SK-N-SH treated with all-trans-retinoic acid at 6 μM for 48 hours (cell line): ENCODE data around the gene DHRS12.

Experiments
- ATAC-seq: fragments of 200-7000 bp; cut with Tn5 transposase; 3 replicates; pipeline ENCODE4 v1.9.1; 2020; ENCODE audit warnings: mild to moderate bottlenecking, moderate library complexity
- BACH2 ChIP-seq: fragments of 250-450 bp; sonication (Bioruptor Pico); IDR thresholded peaks from 2 replicates; pipeline ENCODE4 v1.9.0; 2021; ENCODE audit warnings: mild to moderate bottlenecking, borderline replicate concordance
- CSDC2 ChIP-seq: fragments of 250-450 bp; sonication (Bioruptor Pico); IDR thresholded peaks from 2 replicates; pipeline ENCODE4 v1.5.0; 2020; ENCODE audit warnings: mild to moderate bottlenecking, moderate library complexity
- ESRRG ChIP-seq: fragments of 250-450 bp; sonication (Bioruptor Pico); IDR thresholded peaks from 2 replicates; pipeline ENCODE4 v1.6.1; 2021; ENCODE audit warnings: mild to moderate bottlenecking
- GLIS3 ChIP-seq: fragments of 250-450 bp; sonication (Bioruptor Pico); IDR thresholded peaks from 2 replicates; pipeline ENCODE4 v1.5.0; 2020; ENCODE audit warnings: mild to moderate bottlenecking, moderate library complexity
- ISL1 ChIP-seq: fragments of 250-450 bp; sonication (Bioruptor Pico); IDR thresholded peaks from 2 replicates; pipeline ENCODE4 v2.1.2; 2022; ENCODE audit warnings: mild to moderate bottlenecking, moderate library complexity
- OSR1 ChIP-seq: fragments of 250-450 bp; sonication (Bioruptor Pico); IDR thresholded peaks from 2 replicates; pipeline ENCODE4 v1.8.0; 2022; ENCODE audit warnings: moderate library complexity, mild to moderate bottlenecking, inconsistent platforms
- PPARA ChIP-seq: fragments of 250-450 bp; sonication (Bioruptor Pico); IDR thresholded peaks from 2 replicates; pipeline ENCODE4 v1.5.0; 2020; ENCODE audit warnings: mild to moderate bottlenecking, borderline replicate concordance
- RARB ChIP-seq: fragments of 250-450 bp; sonication (Bioruptor Pico); IDR thresholded peaks from 2 replicates; pipeline ENCODE4 v1.8.0; 2021; ENCODE audit warnings: mild to moderate bottlenecking, moderate library complexity
- TCF4 ChIP-seq: fragments of 250-450 bp; sonication (Bioruptor Pico); IDR thresholded peaks from 2 replicates; pipeline ENCODE4 v1.8.0; 2021; ENCODE audit warnings: mild to moderate bottlenecking, moderate library complexity, borderline replicate concordance
- TOX ChIP-seq: fragments of 250-450 bp; sonication (Bioruptor Pico); IDR thresholded peaks from 2 replicates; pipeline ENCODE4 v1.8.0; 2021; ENCODE audit warnings: mild to moderate bottlenecking, moderate library complexity, borderline replicate concordance
- ZC3H10 ChIP-seq: fragments of 250-450 bp; sonication (Bioruptor Pico); IDR thresholded peaks from 2 replicates; pipeline ENCODE4 v1.5.1; 2021; ENCODE audit warnings: mild to moderate bottlenecking, moderate library complexity
- ZFP30 ChIP-seq: fragments of 450-650 bp; formaldehyde crosslinking; IDR thresholded peaks from 2 replicates; pipeline ENCODE4 v1.5.0; 2022; ENCODE audit warnings: mild to moderate bottlenecking, moderate library complexity
- ZNF70 ChIP-seq: fragments of 450-650 bp; formaldehyde crosslinking; IDR thresholded peaks from 2 replicates; pipeline ENCODE4 v1.5.0; 2020; ENCODE audit warnings: mild to moderate bottlenecking, moderate library complexity
- TF ChIP-seq, protein P1 (sequence below): fragments of 250-450 bp; sonication (Bioruptor Pico); IDR thresholded peaks from 2 replicates; pipeline ENCODE4 v1.5.1; 2021; ENCODE audit warnings: mild to moderate bottlenecking, moderate library complexity
- TF ChIP-seq, protein P2 (sequence below): fragments of 250-450 bp; sonication (Bioruptor Pico); IDR thresholded peaks from 2 replicates; pipeline ENCODE4 v1.8.0; 2020; ENCODE audit warnings: mild to moderate bottlenecking, moderate library complexity, borderline replicate concordance
- TF ChIP-seq, protein P3 (sequence below): fragments of 250-450 bp; sonication (Bioruptor Pico); IDR thresholded peaks from 2 replicates; pipeline ENCODE4 v1.8.0; 2021; ENCODE audit warnings: low read depth, mild to moderate bottlenecking, moderate library complexity, borderline replicate concordance
- TF ChIP-seq, protein P4 (sequence below): fragments of 250-450 bp; sonication (Bioruptor Pico); IDR thresholded peaks from 2 replicates; pipeline ENCODE4 v1.5.0; 2020; ENCODE audit warnings: mild to moderate bottlenecking, moderate library complexity
- TF ChIP-seq, protein P5 (sequence below): fragments of 250-450 bp; sonication (Bioruptor Pico); IDR thresholded peaks from 2 replicates; pipeline ENCODE4 v1.5.1; 2020; ENCODE audit warnings: low read depth, mild to moderate bottlenecking, moderate library complexity

The DHRS12 gene

DNA sequence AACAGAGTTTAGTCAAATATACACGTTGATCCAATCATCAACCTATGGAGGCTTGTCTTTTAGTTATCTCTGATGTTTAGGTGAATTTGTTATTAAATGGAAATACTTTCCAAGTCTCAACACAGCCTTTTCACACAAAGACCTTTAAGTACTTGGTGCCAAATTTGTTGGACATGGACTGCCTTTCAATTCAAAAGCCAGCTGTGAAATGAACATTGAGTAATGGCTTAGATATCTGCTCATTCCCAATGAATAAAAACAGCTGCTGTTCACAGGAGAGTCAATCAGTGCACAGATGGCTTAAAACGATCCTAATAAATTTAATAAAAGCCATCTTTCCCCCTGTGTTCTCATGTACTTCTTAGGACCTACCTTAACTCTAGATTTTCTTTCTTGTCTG, 19.9 kb upstream of the DHRS12 start:
- TF ChIP-seq RARB (CRISPR knock-in tag) (no peak), GLIS3 (CRISPR knock-in tag) (no peak), OSR1 (no peak), ZC3H10 (no peak), TOX (CRISPR knock-in tag) (no peak), ESRRG (CRISPR knock-in tag) (no peak), BACH2 (no peak), PPARA (no peak), ZNF70 (no peak)
- TF ChIP-seq, protein P1, sequence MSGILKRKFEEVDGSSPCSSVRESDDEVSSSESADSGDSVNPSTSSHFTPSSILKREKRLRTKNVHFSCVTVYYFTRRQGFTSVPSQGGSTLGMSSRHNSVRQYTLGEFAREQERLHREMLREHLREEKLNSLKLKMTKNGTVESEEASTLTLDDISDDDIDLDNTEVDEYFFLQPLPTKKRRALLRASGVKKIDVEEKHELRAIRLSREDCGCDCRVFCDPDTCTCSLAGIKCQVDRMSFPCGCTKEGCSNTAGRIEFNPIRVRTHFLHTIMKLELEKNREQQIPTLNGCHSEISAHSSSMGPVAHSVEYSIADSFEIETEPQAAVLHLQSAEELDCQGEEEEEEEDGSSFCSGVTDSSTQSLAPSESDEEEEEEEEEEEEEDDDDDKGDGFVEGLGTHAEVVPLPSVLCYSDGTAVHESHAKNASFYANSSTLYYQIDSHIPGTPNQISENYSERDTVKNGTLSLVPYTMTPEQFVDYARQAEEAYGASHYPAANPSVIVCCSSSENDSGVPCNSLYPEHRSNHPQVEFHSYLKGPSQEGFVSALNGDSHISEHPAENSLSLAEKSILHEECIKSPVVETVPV: no peak
- TF ChIP-seq, protein P2, sequence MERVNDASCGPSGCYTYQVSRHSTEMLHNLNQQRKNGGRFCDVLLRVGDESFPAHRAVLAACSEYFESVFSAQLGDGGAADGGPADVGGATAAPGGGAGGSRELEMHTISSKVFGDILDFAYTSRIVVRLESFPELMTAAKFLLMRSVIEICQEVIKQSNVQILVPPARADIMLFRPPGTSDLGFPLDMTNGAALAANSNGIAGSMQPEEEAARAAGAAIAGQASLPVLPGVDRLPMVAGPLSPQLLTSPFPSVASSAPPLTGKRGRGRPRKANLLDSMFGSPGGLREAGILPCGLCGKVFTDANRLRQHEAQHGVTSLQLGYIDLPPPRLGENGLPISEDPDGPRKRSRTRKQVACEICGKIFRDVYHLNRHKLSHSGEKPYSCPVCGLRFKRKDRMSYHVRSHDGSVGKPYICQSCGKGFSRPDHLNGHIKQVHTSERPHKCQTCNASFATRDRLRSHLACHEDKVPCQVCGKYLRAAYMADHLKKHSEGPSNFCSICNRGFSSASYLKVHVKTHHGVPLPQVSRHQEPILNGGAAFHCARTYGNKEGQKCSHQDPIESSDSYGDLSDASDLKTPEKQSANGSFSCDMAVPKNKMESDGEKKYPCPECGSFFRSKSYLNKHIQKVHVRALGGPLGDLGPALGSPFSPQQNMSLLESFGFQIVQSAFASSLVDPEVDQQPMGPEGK (CRISPR knock-in tag): no peak
- TF ChIP-seq, protein P3, sequence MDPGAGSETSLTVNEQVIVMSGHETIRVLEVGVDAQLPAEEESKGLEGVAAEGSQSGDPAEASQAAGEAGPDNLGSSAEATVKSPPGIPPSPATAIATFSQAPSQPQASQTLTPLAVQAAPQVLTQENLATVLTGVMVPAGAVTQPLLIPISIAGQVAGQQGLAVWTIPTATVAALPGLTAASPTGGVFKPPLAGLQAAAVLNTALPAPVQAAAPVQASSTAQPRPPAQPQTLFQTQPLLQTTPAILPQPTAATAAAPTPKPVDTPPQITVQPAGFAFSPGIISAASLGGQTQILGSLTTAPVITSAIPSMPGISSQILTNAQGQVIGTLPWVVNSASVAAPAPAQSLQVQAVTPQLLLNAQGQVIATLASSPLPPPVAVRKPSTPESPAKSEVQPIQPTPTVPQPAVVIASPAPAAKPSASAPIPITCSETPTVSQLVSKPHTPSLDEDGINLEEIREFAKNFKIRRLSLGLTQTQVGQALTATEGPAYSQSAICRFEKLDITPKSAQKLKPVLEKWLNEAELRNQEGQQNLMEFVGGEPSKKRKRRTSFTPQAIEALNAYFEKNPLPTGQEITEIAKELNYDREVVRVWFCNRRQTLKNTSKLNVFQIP (CRISPR knock-in tag): no peak
- no peak for ATAC-seq

DNA sequence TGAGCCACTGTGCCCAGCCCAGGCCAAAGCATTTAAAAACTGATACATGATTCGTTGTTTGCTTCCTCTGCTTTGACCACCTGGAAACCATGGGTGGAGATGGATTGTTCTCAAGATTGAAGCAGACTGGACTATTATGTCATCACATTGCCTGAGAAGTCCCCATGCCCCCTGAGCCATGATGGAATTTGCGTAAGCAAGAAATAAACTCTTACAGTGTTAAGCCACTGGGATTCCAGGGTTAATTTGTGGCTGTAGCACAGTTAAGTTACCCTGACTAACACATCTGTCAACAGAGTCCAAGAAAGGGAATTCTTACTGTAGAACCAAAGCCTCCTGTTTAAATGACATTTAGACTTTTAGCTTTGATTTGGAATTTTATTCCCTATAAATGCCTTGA, 19.4 kb upstream of the DHRS12 start:
- no peak for ATAC-seq
- TF ChIP-seq TCF4 (CRISPR knock-in tag) (no peak), ZFP30 (no peak), CSDC2 (CRISPR knock-in tag) (no peak), ZC3H10 (no peak), TOX (CRISPR knock-in tag) (no peak)
- TF ChIP-seq, protein P1: no peak
- TF ChIP-seq, protein P4, sequence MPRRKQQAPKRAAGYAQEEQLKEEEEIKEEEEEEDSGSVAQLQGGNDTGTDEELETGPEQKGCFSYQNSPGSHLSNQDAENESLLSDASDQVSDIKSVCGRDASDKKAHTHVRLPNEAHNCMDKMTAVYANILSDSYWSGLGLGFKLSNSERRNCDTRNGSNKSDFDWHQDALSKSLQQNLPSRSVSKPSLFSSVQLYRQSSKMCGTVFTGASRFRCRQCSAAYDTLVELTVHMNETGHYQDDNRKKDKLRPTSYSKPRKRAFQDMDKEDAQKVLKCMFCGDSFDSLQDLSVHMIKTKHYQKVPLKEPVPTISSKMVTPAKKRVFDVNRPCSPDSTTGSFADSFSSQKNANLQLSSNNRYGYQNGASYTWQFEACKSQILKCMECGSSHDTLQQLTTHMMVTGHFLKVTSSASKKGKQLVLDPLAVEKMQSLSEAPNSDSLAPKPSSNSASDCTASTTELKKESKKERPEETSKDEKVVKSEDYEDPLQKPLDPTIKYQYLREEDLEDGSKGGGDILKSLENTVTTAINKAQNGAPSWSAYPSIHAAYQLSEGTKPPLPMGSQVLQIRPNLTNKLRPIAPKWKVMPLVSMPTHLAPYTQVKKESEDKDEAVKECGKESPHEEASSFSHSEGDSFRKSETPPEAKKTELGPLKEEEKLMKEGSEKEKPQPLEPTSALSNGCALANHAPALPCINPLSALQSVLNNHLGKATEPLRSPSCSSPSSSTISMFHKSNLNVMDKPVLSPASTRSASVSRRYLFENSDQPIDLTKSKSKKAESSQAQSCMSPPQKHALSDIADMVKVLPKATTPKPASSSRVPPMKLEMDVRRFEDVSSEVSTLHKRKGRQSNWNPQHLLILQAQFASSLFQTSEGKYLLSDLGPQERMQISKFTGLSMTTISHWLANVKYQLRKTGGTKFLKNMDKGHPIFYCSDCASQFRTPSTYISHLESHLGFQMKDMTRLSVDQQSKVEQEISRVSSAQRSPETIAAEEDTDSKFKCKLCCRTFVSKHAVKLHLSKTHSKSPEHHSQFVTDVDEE: no peak

DNA sequence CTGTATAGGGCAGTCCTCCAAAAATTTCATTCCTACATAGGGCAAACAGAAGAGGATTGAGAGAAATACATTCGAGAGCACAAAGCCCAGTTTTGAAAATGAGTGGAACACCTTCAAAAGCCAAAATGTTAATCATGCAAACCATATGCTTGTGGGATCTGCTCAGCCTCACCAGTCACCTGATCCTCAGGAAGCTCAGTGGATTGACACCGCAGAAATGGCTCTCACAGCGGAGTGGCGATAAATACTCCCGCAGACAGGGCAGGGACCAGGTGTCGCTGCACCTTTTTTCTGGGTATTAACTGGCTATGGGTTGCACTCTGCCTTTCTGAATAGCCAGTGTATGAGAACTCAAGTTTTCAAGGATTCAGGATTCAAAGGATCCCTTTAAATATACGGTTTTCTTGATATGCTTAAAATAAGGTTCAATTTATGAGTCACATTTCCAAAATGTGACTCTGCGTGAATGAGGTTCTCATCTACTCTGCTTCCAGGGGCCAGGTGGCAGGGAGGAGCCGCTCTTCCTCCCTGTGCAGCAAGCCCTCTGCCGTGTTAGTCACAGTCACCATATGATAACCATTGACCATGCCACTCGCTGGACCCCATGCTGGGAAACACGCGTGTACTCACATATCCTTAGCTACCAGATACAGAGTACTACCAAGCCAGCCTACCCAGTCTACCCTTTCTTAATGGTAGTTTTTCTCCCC, 18.3 kb upstream of the DHRS12 start:
- TF ChIP-seq TOX (CRISPR knock-in tag): no peak
- no peak for TF ChIP-seq ISL1
- no peak for TF ChIP-seq CSDC2 (CRISPR knock-in tag)
- no peak for ATAC-seq

DNA sequence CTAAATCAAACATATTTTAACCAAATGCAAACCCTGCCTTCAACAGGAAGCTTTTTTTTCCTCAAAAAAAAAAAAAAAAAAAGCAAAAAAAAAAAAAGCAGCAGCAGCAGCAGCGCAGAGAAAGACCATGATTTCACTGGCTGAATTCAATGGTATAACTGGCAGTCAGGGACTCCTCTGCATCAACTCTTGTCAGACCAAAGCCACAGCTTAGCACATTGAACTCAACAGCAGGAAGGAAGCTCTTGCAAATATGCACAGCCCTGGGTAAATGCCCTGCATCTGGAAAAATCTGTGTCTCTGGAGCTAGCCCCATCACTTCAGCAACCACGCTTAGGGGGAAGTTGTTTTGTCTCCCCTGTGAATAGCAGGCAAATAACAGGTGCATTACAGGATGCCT, 17.6 kb upstream of the DHRS12 start:
- ATAC-seq: no peak
- no peak for TF ChIP-seq ZNF70
- TF ChIP-seq, protein P1: no peak
- no peak for TF ChIP-seq PPARA
- TF ChIP-seq, protein P3 (CRISPR knock-in tag): no peak
- TF ChIP-seq, protein P4: no peak
- TF ChIP-seq, protein P5, sequence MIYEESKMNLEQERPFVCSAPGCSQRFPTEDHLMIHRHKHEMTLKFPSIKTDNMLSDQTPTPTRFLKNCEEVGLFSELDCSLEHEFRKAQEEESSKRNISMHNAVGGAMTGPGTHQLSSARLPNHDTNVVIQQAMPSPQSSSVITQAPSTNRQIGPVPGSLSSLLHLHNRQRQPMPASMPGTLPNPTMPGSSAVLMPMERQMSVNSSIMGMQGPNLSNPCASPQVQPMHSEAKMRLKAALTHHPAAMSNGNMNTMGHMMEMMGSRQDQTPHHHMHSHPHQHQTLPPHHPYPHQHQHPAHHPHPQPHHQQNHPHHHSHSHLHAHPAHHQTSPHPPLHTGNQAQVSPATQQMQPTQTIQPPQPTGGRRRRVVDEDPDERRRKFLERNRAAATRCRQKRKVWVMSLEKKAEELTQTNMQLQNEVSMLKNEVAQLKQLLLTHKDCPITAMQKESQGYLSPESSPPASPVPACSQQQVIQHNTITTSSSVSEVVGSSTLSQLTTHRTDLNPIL (CRISPR knock-in tag): no peak
- no peak for TF ChIP-seq TCF4 (CRISPR knock-in tag)
